Panc1 (cell line): ENCODE data around the gene HAL. TPM values are rescaled to one million over a fixed set of nuclear protein-coding genes. Genes with fewer than 3 reads are reported as not detected.

Source experiments
- ATAC-seq: fragments of 200-7000 bp; cut with Tn5 transposase; 2 replicates; pipeline ENCODE4 v1.9.1; 2020; ENCODE audit warnings: mild to moderate bottlenecking, moderate library complexity
- BruUV-seq: library from RNA; stranded (reverse); fragments of 400-500 nt; replicated peaks from 2 replicates; lab custom pipeline; 2021; lab: Mats Ljungman, UMichigan
- CTCF ChIA-PET: fragments of 300-600 bp; sonication (Branson Sonifier 250); formaldehyde crosslinking; loops from one replicate; lab custom pipeline; 2022; ENCODE audit warnings: antibody characterized with exemption; lab: Charles Lee
- POLR2A ChIA-PET: fragments of 300-600 bp; sonication (Branson Sonifier 250); formaldehyde crosslinking; loops from one replicate; lab custom pipeline; 2022; ENCODE audit warnings: antibody characterized with exemption; lab: Charles Lee
- DNase-seq: peaks from one replicate; pipeline ENCODE4 v3.0.0-alpha.2; 2010; ENCODE audit warnings: low read depth, low spot score
- H3K27ac ChIP-seq: 2 replicates; pipeline ENCODE4 v1.5.1; 2011; ENCODE audit warnings: mild to moderate bottlenecking, low read length, inconsistent platforms
- H3K27me3 ChIP-seq: fragments of 200-500 bp; sonication (Bioruptor generic); 2 replicates; pipeline ENCODE4 v1.6.0; 2014; ENCODE audit warnings: low read length, inconsistent platforms; ENCODE audit not compliant: control insufficient read depth, insufficient read depth
- H3K36me3 ChIP-seq: fragments of 200-500 bp; sonication (Bioruptor generic); 2 replicates; pipeline ENCODE4 v1.5.1; 2014; ENCODE audit warnings: inconsistent platforms, mild to moderate bottlenecking, low read length, moderate library complexity; ENCODE audit not compliant: control insufficient read depth, insufficient read depth
- H3K4me1 ChIP-seq: 2 replicates; pipeline ENCODE4 v1.5.1; 2011; ENCODE audit warnings: inconsistent platforms, mild to moderate bottlenecking, low read length, moderate library complexity; ENCODE audit not compliant: control insufficient read depth, insufficient read depth
- H3K4me3 ChIP-seq, 2 experiments: 2 replicates each; pipeline ENCODE4 v1.5.1; 2011 to 2012; ENCODE audit warnings: low read depth in 2 of 2, low read length in 2 of 2, mild to moderate bottlenecking in 2 of 2, inconsistent platforms in 1 of 2, moderate library complexity in 1 of 2
- H3K9me3 ChIP-seq: fragments of 200-500 bp; sonication (Bioruptor generic); 2 replicates; pipeline ENCODE4 v1.5.1; 2014; ENCODE audit warnings: low read depth, mild to moderate bottlenecking, inconsistent platforms, low read length, moderate library complexity; ENCODE audit not compliant: control insufficient read depth, insufficient read depth
- CTCF ChIP-seq: fragments of 450-650 bp; IDR thresholded peaks from 2 replicates; pipeline ENCODE4 v1.5.1; 2017; ENCODE audit warnings: mild to moderate bottlenecking
- POLR2AphosphoS5 ChIP-seq: IDR thresholded peaks from 2 replicates; pipeline ENCODE4 v1.6.1; 2012; ENCODE audit warnings: mild to moderate bottlenecking, low read depth, low read length, moderate library complexity
- REST ChIP-seq, 2 experiments: IDR thresholded peaks; 2 replicates each; pipeline ENCODE4 v1.6.1; 2011 to 2012; ENCODE audit warnings: low read depth in 2 of 2, control low read depth in 1 of 2, low read length in 1 of 2, mild to moderate bottlenecking in 1 of 2, moderate library complexity in 1 of 2; ENCODE audit not compliant: insufficient read depth in 1 of 2
- SIN3A ChIP-seq: IDR thresholded peaks from 2 replicates; pipeline ENCODE4 v1.6.1; 2012; ENCODE audit warnings: low read depth, mild to moderate bottlenecking, low read length, moderate library complexity, borderline replicate concordance; ENCODE audit not compliant: insufficient read depth
- TCF7L2 ChIP-seq: IDR thresholded peaks from 2 replicates; pipeline ENCODE4 v1.6.1; 2011; ENCODE audit warnings: mild to moderate bottlenecking, low read depth, low read length, inconsistent platforms
- in situ Hi-C: cut with HindIII; loops from 2 replicates; pipeline ENCODE4 v1.10.0; 2016; ENCODE audit warnings: low sequenced_read_pairs, low pct_unique_long_range_greater_than_20kb
- intact Hi-C: fragments of 100-400 bp; cut with micrococcal nuclease; formaldehyde crosslinking; loops from one replicate; pipeline ENCODE4 v1.10.0; 2022; ENCODE audit not compliant: unreplicated experiment
- total RNA-seq: library from RNA; stranded (reverse); gene quantifications from one replicate; pipeline ENCODE4 v1.2.1, GENCODE V29; 2021; ENCODE audit not compliant: unreplicated experiment

Gene HAL
- total RNA-seq, 1 experiment from 2014 or later = 0.08 TPM

- Histone ChIP-seq H3K27me3 (peaks cover 2% of the 10 kb centered on the region; the same call in 1 of the 2 replicates), H3K4me3 (no peak overlapping the region), H3K4me1 (no peaks in the 10 kb centered on the region), H3K36me3 (no peaks in the 10 kb centered on the region), H3K27ac (no peak overlapping the region), H3K9me3 (no peaks in the 10 kb centered on the region)
- no peak for DNase-seq
- POLR2A ChIA-PET = no interaction called here
- in situ Hi-C loops = no loop called here
- intact Hi-C loops = no loop called here
- peak; percentile 77; the same call in 1 of the 2 replicates for ATAC-seq
- TF ChIP-seq POLR2AphosphoS5 (no peak), CTCF (peak; percentile 60), REST (IDR thresholded peaks at IDR 0.05; ENCODE audit: insufficient read depth in 1 of 2, low read depth in 2 of 2, low read length in 1 of 2) (no peak), SIN3A (no peak), TCF7L2 (no peak)
- no TSS peak for BruUV-seq
- CTCF ChIA-PET = no interaction called here
Observed at GRCh38 chr12:95963096-95963495, 33.0 kb downstream of the HAL start.

GRCh38 chr12:95962222-95962621, 33.9 kb downstream of the HAL start:
- H3K4me3 ChIP-seq = no peak overlapping the region
- no peak for ATAC-seq
- H3K4me1 ChIP-seq = no peaks in the 10 kb centered on the region
- in situ Hi-C loops = no loop called here
- H3K27ac ChIP-seq = no peak overlapping the region
- intact Hi-C loops = no loop called here
- no peaks in the 10 kb centered on the region for H3K9me3 ChIP-seq
- ChIA-PET POLR2A (no interaction called here), CTCF (interaction anchor here (0.5 kb wide), 1 partner anchor 188 kb away, joined by 3 read pairs; no protein-coding TSS in a partner anchor)
- no peak for TF ChIP-seq TCF7L2
- no peak for TF ChIP-seq SIN3A
- TF ChIP-seq POLR2AphosphoS5 = no peak
- no peak for TF ChIP-seq CTCF
- TF ChIP-seq REST (IDR thresholded peaks at IDR 0.05; ENCODE audit: insufficient read depth in 1 of 2, low read depth in 2 of 2, low read length in 1 of 2) = no peak
- no peak for DNase-seq
- BruUV-seq = no TSS peak
- H3K36me3 ChIP-seq = no peaks in the 10 kb centered on the region
- H3K27me3 ChIP-seq = peaks cover 2% of the 10 kb centered on the region; the same call in 1 of the 2 replicates
